GM18508 (cell line): ENCODE measurements around the gene RGS19.
"Not testable (repeated sequence)": the region's sequence is repeated elsewhere in the genome, so short reads cannot be mapped to it uniquely, and the experiment has no call there.

Experiments
- ATAC-seq: cut with Tn5 transposase; IDR thresholded peaks from one replicate; pipeline ENCODE4 v1.9.1; 2021; ENCODE audit warnings: moderate number of reproducible peaks; ENCODE audit not compliant: insufficient read depth, unreplicated experiment

The RGS19 gene

GRCh38 chr20:64095927-64096326, 16.6 kb upstream of the RGS19 start:
- no peak for ATAC-seq

GRCh38 chr20:64095455-64095854, 16.1 kb upstream of the RGS19 start:
- no peak for ATAC-seq

GRCh38 chr20:64093013-64093503, 13.7 kb upstream of the RGS19 start:
- ATAC-seq = no peak

GRCh38 chr20:64092258-64093012, 13.1 kb upstream of the RGS19 start:
- ATAC-seq = no peak

GRCh38 chr20:64091770-64092169, 12.5 kb upstream of the RGS19 start:
- ATAC-seq = no peak

- ATAC-seq = no peak
Measured at GRCh38 chr20:64091340-64091739, 12.0 kb upstream of the RGS19 start.

- no peak for ATAC-seq
Measured at GRCh38 chr20:64090165-64090564, 10.8 kb upstream of the RGS19 start.

GRCh38 chr20:64088586-64088985, 9.3 kb upstream of the RGS19 start:
- not testable (repeated sequence) for ATAC-seq

GRCh38 chr20:64087226-64087825, 8.0 kb upstream of the RGS19 start:
- ATAC-seq = not testable (repeated sequence)

- no peak for ATAC-seq
Measured at GRCh38 chr20:64086801-64087200, 7.5 kb upstream of the RGS19 start.

GRCh38 chr20:64084685-64085152, 5.4 kb upstream of the RGS19 start:
- no peak for ATAC-seq

GRCh38 chr20:64083804-64084684, 4.7 kb upstream of the RGS19 start, which contains the start of gene LKAAEAR1:
TSS of gene LKAAEAR1 (minus strand) at chr20:64084398. CDS start at chr20:64084219, 179 bp downstream.
- no peak for ATAC-seq

- no peak for ATAC-seq
Measured at GRCh38 chr20:64083378-64083803, 4.1 kb upstream of the RGS19 start.

- no peak for ATAC-seq
Measured at GRCh38 chr20:64082820-64083377, 3.6 kb upstream of the RGS19 start.

- ATAC-seq = no peak
Measured at GRCh38 chr20:64082126-64082731, 2.9 kb upstream of the RGS19 start.

- ATAC-seq = no peak
Measured at GRCh38 chr20:64081624-64081964, 2.3 kb upstream of the RGS19 start.

- ATAC-seq = no peak
Measured at GRCh38 chr20:64080813-64081623, 1.7 kb upstream of the RGS19 start.

GRCh38 chr20:64080013-64080812, 895 bp upstream of the RGS19 start, which contains the start of gene OPRL1:
TSS of gene OPRL1 (plus strand) at chr20:64080082. CDS start at chr20:64092721, 12,639 bp downstream.
- ATAC-seq = no peak
